Measurements from ENCODE around the gene STON2. TPM values are rescaled to one million over a fixed set of nuclear protein-coding genes. Genes with fewer than 3 reads are reported as not detected.

The STON2 gene
- total RNA-seq, 1 experiment from 2014 or later: not detected

- Histone ChIP-seq H3K36me3 (no peaks in the 10 kb centered on the region), H3K4me3 (no peak overlapping the region), H3K27me3 (no peaks in the 10 kb centered on the region), H3K9me3 (no peaks in the 10 kb centered on the region)
- no peak for DNase-seq
These were observed 68.7 kb downstream of the STON2 start for GRCh38 chr14:81331229-81332021.

- DNase-seq: no peak
- Histone ChIP-seq H3K27me3 (no peaks in the 10 kb centered on the region), H3K4me3 (no peak overlapping the region), H3K9me3 (no peaks in the 10 kb centered on the region), H3K36me3 (no peaks in the 10 kb centered on the region)
These were observed 69.5 kb downstream of the STON2 start for GRCh38 chr14:81330619-81331122.

GRCh38 chr14:81329640-81330381 lies 70.3 kb downstream of the STON2 start:
- no peak overlapping the region for H3K4me3 ChIP-seq
- no peak for DNase-seq

GRCh38 chr14:81326451-81326850 lies 73.7 kb downstream of the STON2 start:
- Histone ChIP-seq H3K36me3 (no peaks in the 10 kb centered on the region), H3K9me3 (no peaks in the 10 kb centered on the region), H3K4me3 (no peak overlapping the region), H3K27me3 (no peaks in the 10 kb centered on the region)
- no peak for DNase-seq

More at GRCh38 chr14:81329640-81330381, 70.3 kb downstream of the STON2 start:
- H3K27me3 ChIP-seq: no peaks in the 10 kb centered on the region
- H3K36me3 ChIP-seq: no peaks in the 10 kb centered on the region
- no peaks in the 10 kb centered on the region for H3K9me3 ChIP-seq

GRCh38 chr14:81324011-81324410 lies 76.1 kb downstream of the STON2 start:
- DNase-seq: no peak
- no peaks in the 10 kb centered on the region for H3K36me3 ChIP-seq
- H3K4me3 ChIP-seq: no peak overlapping the region
- no peaks in the 10 kb centered on the region for H3K27me3 ChIP-seq
- H3K9me3 ChIP-seq: no peaks in the 10 kb centered on the region

- Histone ChIP-seq H3K27me3 (no peaks in the 10 kb centered on the region), H3K36me3 (no peaks in the 10 kb centered on the region), H3K4me3 (no peak overlapping the region), H3K9me3 (no peaks in the 10 kb centered on the region)
- no peak for DNase-seq
These were observed 77.0 kb downstream of the STON2 start for GRCh38 chr14:81323093-81323492.

GRCh38 chr14:81319946-81320345 lies 80.2 kb downstream of the STON2 start:
- no peak overlapping the region for H3K4me3 ChIP-seq
- H3K27me3 ChIP-seq: no peaks in the 10 kb centered on the region
- DNase-seq: no peak
- no peaks in the 10 kb centered on the region for H3K9me3 ChIP-seq
- H3K36me3 ChIP-seq: no peaks in the 10 kb centered on the region

GRCh38 chr14:81319314-81319713 lies 80.8 kb downstream of the STON2 start:
- Histone ChIP-seq H3K9me3 (no peaks in the 10 kb centered on the region), H3K4me3 (no peak overlapping the region), H3K36me3 (no peaks in the 10 kb centered on the region), H3K27me3 (no peaks in the 10 kb centered on the region)
- DNase-seq: no peak

GRCh38 chr14:81315341-81315740 lies 84.8 kb downstream of the STON2 start:
- Histone ChIP-seq H3K36me3 (no peaks in the 10 kb centered on the region), H3K4me3 (no peak overlapping the region), H3K9me3 (no peaks in the 10 kb centered on the region), H3K27me3 (no peaks in the 10 kb centered on the region)
- no peak for DNase-seq

- Histone ChIP-seq H3K9me3 (no peaks in the 10 kb centered on the region), H3K36me3 (no peaks in the 10 kb centered on the region), H3K4me3 (no peak overlapping the region), H3K27me3 (no peaks in the 10 kb centered on the region)
- no peak for DNase-seq
These were observed 85.5 kb downstream of the STON2 start for GRCh38 chr14:81314443-81315175.

- no peak for DNase-seq
- no peak overlapping the region for H3K4me3 ChIP-seq
- no peaks in the 10 kb centered on the region for H3K36me3 ChIP-seq
- no peaks in the 10 kb centered on the region for H3K27me3 ChIP-seq
- H3K9me3 ChIP-seq: no peaks in the 10 kb centered on the region
These were observed 86.2 kb downstream of the STON2 start for GRCh38 chr14:81313775-81314429.

- DNase-seq: no peak
- no peaks in the 10 kb centered on the region for H3K9me3 ChIP-seq
- H3K36me3 ChIP-seq: no peaks in the 10 kb centered on the region
- no peaks in the 10 kb centered on the region for H3K27me3 ChIP-seq
- H3K4me3 ChIP-seq: no peak overlapping the region
These were observed 86.9 kb downstream of the STON2 start for GRCh38 chr14:81313200-81313599.

- DNase-seq: no peak
- H3K4me3 ChIP-seq: no peak overlapping the region
- no peaks in the 10 kb centered on the region for H3K27me3 ChIP-seq
- H3K9me3 ChIP-seq: no peaks in the 10 kb centered on the region
- H3K36me3 ChIP-seq: no peaks in the 10 kb centered on the region
These were observed 87.7 kb downstream of the STON2 start for GRCh38 chr14:81312289-81312876.

GRCh38 chr14:81311778-81312177 lies 88.3 kb downstream of the STON2 start:
- H3K27me3 ChIP-seq: no peaks in the 10 kb centered on the region
- H3K9me3 ChIP-seq: no peaks in the 10 kb centered on the region
- no peaks in the 10 kb centered on the region for H3K36me3 ChIP-seq
- no peak for DNase-seq
- H3K4me3 ChIP-seq: no peak overlapping the region

- Histone ChIP-seq H3K4me3 (no peak overlapping the region), H3K27me3 (no peaks in the 10 kb centered on the region), H3K9me3 (no peaks in the 10 kb centered on the region), H3K36me3 (no peaks in the 10 kb centered on the region)
- DNase-seq: no peak
These were observed 89.0 kb downstream of the STON2 start for GRCh38 chr14:81311141-81311540.

- H3K27me3 ChIP-seq: no peaks in the 10 kb centered on the region
- H3K9me3 ChIP-seq: no peaks in the 10 kb centered on the region
- no peak overlapping the region for H3K4me3 ChIP-seq
- no peaks in the 10 kb centered on the region for H3K36me3 ChIP-seq
- no peak for DNase-seq
These were observed 89.5 kb downstream of the STON2 start for GRCh38 chr14:81310606-81311005.
